ENCODE data around the gene OR52K1. TPM values are rescaled to one million over a fixed set of nuclear protein-coding genes. Genes with fewer than 3 reads are reported as not detected.
"Not testable (repeated sequence)": the region's sequence is repeated elsewhere in the genome, so short reads cannot be mapped to it uniquely, and the experiment has no call there.

The OR52K1 gene
- total RNA-seq, 1 donor from 2014 or later = not detected

DNA sequence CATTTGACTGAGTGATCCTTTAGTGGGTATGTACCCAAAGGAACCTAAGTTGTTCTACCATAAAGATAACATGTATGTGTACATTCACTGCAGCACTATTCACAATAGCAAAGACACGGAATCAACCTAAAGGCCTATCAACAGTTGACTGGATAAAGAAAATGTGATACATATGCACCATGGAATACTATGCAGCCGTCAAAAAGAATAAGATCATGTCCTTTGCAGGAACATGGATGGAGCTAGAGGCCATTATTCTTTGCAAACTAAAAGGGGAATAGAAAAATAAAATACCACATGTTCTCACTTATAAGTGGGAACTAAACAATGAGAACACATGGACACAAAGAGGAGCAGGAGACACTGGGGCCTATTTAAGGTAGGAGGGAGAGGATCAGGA lies 9.0 kb downstream of the OR52K1 start:
- ATAC-seq; DNase-seq (ENCODE audit: low spot score): not testable (repeated sequence)

DNA sequence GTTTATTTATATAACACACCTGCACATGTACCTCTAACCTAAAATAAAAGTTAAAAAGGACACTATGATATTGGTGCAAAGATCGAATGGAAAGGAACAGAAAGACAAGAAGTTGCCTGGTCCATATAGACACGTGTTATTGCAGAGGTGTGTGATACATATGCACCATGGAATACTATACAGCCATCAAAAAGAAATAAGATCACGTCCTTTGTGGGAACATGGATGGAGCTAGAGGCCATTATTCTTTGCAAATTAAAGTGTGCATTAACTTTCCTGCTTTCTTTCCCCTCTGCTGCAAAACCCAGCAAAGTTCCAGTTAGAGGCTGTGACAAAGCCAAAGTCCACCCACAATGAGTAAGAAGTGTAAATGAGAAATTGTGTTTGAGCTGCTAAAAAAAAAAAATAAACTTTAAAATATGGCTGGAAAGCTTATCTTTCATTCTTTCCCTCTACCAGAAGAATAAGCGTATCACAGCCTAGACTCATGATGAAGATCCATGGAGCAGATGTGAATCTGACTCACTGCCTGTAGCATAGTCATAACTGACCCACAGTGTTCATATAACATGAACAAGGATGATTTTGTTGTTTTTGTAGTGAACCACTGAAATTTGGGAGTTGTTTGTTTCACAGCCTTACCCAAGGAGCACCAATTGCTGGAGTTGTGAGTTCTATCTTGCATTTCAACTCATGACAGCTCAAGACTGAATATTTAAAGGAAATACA lies 9.6 kb downstream of the OR52K1 start:
- ATAC-seq = no peak
- no peak for DNase-seq (ENCODE audit: low spot score)

DNA sequence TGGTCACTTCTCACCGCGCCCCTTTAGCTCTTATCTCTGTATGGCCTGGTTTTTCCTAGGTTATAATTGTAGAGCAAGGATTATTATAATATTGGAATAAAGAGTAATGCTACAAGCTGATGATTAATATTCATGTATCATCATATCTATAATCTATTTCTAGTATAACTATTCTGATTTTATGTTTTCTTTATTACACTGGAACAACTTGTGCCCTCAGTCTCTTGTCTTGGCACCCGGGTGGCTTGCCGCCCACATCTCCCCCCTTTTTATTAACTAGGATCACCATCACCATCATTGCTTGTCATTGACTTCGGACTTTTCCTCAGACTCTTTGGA lies 11.0 kb downstream of the OR52K1 start:
- ATAC-seq = no peak
- no peak for DNase-seq (ENCODE audit: low spot score)

DNA sequence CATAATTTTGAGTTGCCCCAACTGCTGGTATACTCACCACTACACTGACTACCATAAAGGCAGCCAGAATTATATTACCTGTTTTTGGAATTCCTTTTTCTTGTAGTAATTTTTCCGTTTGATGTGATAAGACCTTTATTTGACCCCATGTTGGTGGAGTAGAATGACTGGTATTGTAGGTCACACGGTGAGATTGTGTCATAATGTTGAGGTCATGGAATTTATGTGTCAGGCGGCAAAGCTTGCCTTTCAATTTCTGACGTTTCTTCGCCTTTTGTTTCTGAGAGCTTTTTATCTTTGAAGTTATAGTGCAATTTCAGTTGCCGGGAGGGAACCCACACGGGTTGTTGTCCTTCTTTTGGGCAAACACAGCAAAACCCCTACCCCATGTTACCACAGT lies 13.0 kb downstream of the OR52K1 start:
- ATAC-seq (no peak), DNase-seq (ENCODE audit: low spot score) (no peak)

DNA sequence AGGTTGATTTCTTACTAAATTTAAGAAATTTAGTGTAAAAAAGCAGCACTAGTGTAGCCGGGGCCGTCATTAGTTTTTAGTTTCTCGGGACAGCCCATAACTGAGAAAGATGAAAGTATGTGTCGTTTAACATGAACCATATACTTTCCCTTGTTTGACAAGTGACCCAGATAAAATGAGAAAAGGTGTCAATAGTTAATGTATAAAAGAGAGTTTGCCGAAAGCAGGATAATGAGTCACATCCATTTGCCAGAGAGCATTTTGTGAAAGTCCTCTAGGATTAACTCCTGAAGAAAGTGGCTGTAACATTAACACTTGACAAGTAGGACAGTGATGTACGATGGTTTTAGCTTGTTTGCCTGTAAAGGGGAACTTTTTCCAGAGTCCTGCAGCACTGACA lies 13.5 kb downstream of the OR52K1 start:
- DNase-seq (ENCODE audit: low spot score) (no peak), ATAC-seq (no peak)

DNA sequence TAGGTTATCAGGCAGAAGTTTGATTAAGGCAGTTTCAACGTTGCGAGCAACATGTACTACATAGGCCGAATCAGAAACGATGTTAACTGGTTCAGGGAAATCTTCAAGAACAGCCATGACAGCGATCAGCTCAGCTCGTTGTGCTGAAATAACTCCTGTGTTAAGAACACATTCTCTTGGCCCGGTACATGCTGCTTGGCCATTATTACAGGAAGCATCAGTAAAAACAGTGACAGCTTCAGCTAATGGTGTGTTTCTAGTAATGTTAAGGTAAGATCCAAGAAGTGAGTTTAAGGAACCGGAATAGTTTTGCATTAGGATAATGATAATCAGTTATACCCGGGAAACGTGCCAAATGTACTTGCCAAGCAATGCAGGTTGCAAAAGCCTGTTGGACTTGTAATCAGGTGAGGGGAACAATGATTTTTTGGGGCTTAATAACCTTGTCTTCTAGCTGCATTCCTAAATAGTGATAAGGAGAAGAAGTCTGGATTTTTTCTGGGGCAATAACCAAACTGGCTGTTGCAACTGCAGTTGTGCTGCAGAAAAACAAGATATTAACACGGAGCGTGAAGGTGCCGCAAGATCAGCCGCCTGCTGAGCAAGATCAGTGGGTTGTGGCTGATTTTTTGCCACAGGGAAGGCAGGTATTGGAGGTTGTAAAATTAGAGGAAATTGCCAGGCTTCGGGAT lies 14.3 kb downstream of the OR52K1 start:
- ATAC-seq (peak; percentile 16), DNase-seq (ENCODE audit: low spot score) (no peak)

DNA sequence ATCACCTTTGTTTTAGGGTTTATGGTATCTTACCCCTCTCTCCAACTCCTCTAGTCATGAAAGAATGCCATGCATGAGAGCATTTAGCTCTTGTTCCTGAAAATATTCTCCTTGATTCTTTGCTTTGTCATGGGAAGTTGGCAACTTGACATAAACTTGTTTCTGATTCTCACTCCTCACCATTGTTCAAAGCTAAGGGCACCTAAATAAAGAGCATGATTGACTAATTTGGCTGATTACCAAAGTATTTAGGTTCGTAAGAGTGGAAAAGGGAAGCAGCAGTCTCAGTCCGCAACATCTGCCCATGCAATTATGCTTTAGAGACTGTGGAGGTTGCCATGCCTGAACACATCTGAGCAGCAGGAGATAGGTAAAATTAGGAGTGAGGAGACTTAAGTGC lies 26.4 kb downstream of the OR52K1 start:
- DNase-seq (ENCODE audit: low spot score) = no peak
- no peak for ATAC-seq

DNA sequence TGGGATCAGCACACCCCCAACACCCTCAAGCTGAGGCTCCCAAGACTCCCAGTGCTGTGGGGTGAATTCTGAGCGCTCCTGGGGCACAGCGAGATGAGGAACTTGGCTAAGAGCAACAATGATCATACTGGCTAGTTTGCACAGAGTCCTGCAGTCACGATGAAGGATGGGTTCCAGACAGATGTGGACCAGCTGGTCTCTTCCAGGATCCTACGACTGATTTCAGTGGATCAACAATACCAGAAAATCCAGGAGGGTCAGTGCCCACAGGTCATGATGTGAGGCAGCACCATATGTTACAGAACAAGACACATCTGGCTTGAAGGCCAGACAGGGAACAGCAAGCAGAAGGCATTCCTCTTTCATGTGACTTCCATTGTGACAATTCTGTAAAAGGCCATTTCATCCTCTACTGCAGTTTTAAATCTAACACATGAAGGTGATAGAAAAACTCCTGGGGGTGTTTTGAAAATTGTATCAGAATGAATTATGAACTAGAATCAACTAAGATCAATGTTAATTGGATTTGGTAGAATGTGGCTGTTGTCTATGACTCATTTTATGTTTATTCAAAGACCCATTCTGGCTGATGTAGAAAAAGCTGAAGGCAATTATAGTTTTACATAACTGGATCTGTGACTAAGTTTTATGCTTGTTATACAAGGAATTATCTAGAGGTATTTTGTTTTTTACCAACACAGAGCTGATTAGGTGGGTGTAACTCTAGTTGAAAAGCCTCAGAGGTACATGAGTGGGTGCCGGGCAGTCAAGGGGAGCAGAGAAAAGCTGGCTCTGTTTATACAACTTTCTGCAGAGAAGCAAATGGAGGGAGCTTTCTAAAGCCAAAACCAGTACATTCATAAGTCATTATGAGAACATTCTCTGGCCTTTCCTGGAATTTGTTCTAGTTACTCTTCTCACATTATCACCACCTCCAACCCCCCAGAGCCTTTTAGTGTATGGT lies 29.1 kb downstream of the OR52K1 start:
- no peak for DNase-seq (ENCODE audit: low spot score)
- no peak for ATAC-seq

DNA sequence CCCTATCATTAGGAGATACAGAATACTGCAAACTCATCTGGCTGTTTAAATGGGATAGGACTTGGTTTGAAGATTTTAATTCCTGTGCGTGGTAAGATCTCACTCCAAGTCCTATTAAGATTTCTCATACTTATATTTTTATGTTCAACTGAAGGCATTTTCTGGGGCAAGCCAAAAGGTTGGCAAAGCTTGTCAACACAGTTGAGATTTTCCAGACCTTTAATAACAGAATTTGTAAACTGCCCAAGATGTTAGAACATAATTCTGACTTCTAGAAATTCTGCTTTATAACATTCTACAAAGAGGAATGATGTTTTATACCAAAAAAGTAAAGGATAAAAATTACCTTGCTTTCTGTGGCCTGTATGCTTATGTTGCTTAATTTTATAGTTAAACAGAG lies 31.8 kb downstream of the OR52K1 start:
- no peak for ATAC-seq
- DNase-seq (ENCODE audit: low spot score) = no peak

DNA sequence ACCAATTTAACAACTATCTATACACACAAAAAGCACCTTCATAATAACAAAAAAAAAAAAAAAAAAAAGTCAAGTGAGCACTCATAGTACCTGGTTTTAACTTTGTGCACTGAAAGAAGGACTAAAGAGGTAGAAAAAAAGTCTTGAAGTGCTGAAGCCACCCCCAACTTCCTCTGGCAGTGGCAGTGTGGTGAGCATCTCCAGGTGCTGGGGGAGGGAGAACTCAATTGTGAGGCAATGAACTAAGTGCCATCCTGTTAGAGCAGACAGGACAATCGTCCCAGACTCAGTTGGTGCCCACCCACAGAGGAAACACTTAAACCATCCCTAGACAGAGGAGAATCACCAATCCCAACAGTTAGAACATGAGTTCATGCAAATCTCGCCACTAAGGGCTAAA lies 39.9 kb downstream of the OR52K1 start:
- ATAC-seq = no peak

DNA sequence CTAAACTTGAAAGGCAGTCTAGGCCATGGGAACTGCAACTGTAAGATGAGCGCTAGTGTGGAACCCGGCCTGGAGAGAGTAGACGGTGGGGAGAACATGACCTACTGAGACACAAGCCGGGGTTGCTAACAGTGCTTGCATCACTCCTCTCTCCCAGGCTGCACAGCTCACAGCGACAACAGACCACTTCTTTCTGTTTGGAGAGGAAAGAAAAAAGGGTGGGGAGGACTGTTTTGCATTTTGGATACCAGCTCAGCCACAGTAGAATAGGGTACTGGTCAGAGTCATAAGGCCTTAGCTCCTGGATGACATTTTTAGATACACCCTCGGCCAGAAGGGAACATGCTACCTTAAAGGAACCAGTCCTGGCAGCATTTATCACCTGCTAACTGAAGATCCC lies 40.3 kb downstream of the OR52K1 start:
- DNase-seq (ENCODE audit: low spot score) (no peak), ATAC-seq (no peak)

More for the DNA sequence above, 39.9 kb downstream of the OR52K1 start:
- DNase-seq (ENCODE audit: low spot score) = no peak

DNA sequence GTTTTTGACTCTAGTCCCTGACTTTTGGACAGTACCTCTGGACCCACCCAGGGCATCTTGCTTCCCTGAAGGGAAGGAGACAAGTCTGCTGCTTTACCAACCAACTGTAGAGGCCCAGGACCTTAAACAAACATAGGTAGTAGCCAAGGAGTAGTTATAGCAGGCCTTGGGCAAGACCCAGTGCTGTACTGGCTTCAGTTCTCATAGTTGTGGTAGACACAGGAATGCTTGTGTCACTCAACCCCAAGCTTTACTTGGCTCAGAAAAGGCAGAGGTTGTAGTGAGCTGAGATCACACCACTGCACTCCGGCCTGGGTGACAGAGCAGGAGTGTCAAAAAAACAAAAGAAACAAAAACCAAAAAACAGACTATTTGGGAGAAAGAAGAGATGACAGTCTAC lies 41.2 kb downstream of the OR52K1 start:
- DNase-seq (ENCODE audit: low spot score) (no peak), ATAC-seq (no peak)

DNA sequence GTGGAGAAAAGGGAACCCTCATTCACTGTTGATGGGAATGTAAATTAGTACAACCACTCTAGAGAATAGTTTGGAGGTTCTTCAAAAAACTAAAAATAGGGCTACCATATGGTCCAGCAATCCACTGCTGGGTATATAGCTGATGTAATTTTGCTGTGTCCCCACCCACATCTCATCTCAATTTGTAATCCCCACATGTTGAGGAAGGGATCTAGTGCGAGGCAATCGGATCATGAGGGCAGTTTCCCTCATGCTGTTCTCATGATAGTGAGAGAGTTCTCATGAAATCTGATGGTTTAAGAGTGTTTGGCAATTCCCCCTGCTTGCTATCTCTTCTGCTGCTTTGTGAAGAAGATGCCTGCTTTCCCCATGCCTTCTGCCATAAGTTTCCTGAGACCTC lies 45.5 kb downstream of the OR52K1 start:
- DNase-seq (ENCODE audit: low spot score) = no peak
- no peak for ATAC-seq

DNA sequence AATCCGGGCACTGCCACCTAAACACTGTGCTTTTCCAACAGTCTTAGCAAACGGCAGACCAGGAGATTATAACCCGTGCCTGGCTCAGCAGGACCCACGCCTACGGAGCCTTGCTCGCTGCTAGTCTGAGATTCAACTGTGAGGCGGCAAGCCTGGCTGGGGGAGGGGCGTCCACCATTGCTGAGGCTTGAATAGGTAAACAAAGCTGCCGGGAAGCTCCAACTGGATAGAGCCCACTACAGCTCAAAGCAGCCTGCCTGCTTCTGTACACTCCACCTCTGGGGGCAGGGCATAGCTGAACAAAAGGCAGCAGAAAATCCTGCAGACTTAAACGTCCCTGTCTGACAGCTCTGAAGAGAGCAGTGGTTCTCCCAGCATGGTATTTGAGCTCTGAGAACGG lies 49.2 kb downstream of the OR52K1 start:
- ATAC-seq; DNase-seq (ENCODE audit: low spot score): not testable (repeated sequence)

DNA sequence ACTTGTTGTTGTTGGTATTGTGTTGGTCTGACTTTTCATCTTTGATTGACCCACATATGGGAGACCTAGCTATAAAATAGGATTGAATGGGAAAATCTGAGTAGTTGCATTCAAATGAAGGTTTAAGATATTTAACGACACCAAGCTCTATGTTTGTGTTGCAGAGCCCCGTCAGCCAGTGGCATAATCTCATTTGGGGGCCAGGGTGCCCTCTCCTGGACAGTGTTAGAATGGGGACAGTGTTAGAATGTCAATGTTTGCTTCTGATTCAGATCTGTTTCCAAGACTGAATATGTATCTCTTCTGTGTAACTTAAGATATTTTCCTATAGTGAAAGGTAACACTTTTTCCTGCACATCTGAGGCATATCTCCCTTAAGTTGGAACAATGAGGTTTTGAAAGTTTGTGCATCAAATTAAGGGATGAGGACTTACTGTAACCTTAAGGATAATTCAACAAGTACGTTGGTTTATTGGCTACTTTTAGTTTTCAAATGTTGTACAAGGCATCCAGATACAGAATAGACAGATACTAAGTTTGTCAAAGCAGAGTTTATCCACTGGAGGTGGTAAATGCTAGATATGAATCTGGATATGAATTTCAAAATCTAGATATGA lies 57.3 kb downstream of the OR52K1 start:
- ATAC-seq = peak; percentile 92
- DNase-seq (ENCODE audit: low spot score) = peak; percentile 58

DNA sequence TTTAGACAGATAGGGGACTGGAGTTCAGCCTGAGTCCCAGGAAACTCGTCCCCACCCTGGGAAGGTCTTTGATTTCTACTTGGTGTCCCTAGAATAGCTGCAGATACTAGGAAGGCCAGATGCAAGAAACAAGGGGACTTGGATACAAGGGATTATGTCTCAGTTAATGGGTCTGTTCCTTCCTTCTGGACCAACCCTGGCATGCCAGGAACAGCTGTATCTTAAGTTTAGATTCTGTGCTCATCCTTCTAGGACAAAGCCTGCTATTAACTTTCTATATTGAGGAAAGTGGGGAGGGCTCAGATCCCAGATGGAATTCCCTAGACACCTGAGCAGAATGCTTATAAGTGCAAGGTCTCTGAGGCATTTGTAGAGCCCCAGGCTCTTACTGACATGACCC lies 58.6 kb downstream of the OR52K1 start:
- DNase-seq (ENCODE audit: low spot score) = no peak
- ATAC-seq = no peak

Other genes with a start within 250 kb of the OR52K1 start
- not detected for gene OR52B4, start 114.3 kb upstream of the OR52K1 start, total RNA-seq
- 7.3 TPM for gene TRIM21, start 88.9 kb upstream of the OR52K1 start, total RNA-seq
- not detected for gene OR52K2, start 33.4 kb upstream of the OR52K1 start, total RNA-seq
- not detected for gene OR52M1, start 62.5 kb downstream of the OR52K1 start, total RNA-seq
- gene OR52I2, start 99.1 kb downstream of the OR52K1 start, total RNA-seq = not detected
- gene OR52I1, start 111.4 kb downstream of the OR52K1 start, total RNA-seq = not detected
- 4.5 TPM for gene TRIM68, start 125.6 kb downstream of the OR52K1 start, total RNA-seq
- gene OR51D1, start 154.8 kb downstream of the OR52K1 start, total RNA-seq = not detected
- not detected for gene OR51E1, start 161.3 kb downstream of the OR52K1 start, total RNA-seq
- gene OR51E2, start 215.2 kb downstream of the OR52K1 start, total RNA-seq = not detected
- not detected for gene MMP26, start 222.1 kb downstream of the OR52K1 start, total RNA-seq

Data from left lobe of liver (tissue), 2 donors.